ENCODE data around the gene KLHL9.

KLHL9 gene

DNA sequence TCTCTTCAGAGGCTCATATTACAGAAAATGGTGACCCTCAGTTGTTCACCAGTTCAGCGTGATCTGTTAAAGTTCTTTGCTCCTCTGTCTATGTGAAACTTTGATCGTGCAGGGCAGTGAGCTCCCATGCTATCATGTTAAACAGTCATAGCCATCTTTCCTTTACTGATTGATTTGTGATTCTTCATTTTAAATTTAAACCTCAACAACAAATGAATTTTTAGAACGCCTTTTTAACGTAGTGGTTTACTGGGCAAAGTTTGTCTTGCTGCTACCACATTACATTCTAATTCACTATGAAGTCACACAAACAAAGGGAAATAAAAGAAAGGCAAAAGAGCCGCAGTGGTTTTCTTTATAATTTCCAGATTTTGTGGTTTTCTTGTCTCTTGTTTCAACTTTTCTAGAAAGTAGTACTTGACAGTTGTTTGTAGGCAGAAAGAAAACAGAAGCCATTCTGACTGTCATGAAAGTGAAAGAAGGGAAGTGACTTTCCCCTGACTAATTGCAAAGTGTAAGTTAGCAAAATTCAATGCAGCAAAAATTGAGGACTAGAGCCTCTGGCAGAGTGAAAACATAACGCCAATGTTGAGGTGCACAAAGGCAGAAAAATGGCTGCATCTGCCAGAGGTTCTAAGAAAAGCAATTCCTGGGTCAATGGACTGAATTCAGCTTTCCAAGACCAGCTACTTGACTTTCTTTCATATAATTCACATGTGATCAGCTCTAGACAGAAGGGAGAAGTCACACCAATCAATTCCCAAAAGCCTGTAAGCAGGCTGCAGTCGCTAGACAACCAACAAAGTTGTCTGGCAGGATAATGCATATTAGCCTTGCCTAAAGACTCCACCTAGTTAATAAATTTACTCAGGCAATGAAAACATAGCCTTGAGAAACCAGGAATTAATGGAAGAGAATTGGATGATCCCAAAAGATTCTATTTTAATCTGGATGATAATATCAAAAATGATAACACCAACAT lies 22.6 kb upstream of the KLHL9 start:
- Histone ChIP-seq H2BK5ac (ENCODE audit: low read length) (no peak overlapping the region), H2AK5ac (ENCODE audit: low read depth, low read length) (no peak overlapping the region), H3K4me3 (ENCODE audit: low read length in 2 of 2) (no peak overlapping the region), H3K23ac (ENCODE audit: low read depth, low read length, poor library complexity) (no peak overlapping the region), H3K9me3 (replicated peaks in 1 of 2; ENCODE audit: control insufficient read depth in 2 of 2, insufficient read depth in 1 of 2, low read depth in 1 of 2, low read length in 2 of 2) (no peaks in the 10 kb centered on the region), H3K4me1 (ENCODE audit: control insufficient read depth in 2 of 2, insufficient read depth in 1 of 2, low read depth in 1 of 2, low read length in 2 of 2) (peaks cover 0 to 2% of the 10 kb centered on the region in 2 donors), H3K27ac (replicated peaks; ENCODE audit: low read length) (no peak overlapping the region), H3K4me2 (ENCODE audit: insufficient read depth, low read length, poor library complexity, severe bottlenecking) (no peak overlapping the region), H3K79me1 (ENCODE audit: low read depth, low read length) (no peaks in the 10 kb centered on the region), H3K36me3 (replicated peaks in 1 of 2; ENCODE audit: control insufficient read depth in 2 of 2, insufficient read depth in 2 of 2, low read length in 2 of 2) (no peaks in the 10 kb centered on the region), H3K18ac (ENCODE audit: low read length) (no peak overlapping the region), H3K9ac (ENCODE audit: low read depth, low read length, poor library complexity) (no peak overlapping the region), H4K91ac (ENCODE audit: low read depth, low read length, poor library complexity) (no peak overlapping the region), H2AFZ (ENCODE audit: low read length) (peak overlapping the region; percentile 72), H4K8ac (ENCODE audit: low read depth, low read length) (no peak overlapping the region), H2BK12ac (ENCODE audit: low read length) (no peak overlapping the region), H3K14ac (ENCODE audit: low read length) (no peak overlapping the region), H2BK15ac (ENCODE audit: low read length) (no peak overlapping the region), H3K4ac (ENCODE audit: low read length) (no peak overlapping the region), H3K27me3 (ENCODE audit: control insufficient read depth in 3 of 3, insufficient read depth in 3 of 3, low read depth in 1 of 3, low read length in 3 of 3) (no peaks in the 10 kb centered on the region), H2BK120ac (ENCODE audit: low read depth, low read length) (no peak overlapping the region)
- no CpG with 5 or more reads among the region's 7 CpGs for WGBS, 2 donors (ENCODE audit: extremely low coverage in 2 of 2, insufficient read length in 2 of 2, insufficient replicate concordance in 1 of 2)
- no peak for DNase-seq (ENCODE audit: low spot score)

DNA sequence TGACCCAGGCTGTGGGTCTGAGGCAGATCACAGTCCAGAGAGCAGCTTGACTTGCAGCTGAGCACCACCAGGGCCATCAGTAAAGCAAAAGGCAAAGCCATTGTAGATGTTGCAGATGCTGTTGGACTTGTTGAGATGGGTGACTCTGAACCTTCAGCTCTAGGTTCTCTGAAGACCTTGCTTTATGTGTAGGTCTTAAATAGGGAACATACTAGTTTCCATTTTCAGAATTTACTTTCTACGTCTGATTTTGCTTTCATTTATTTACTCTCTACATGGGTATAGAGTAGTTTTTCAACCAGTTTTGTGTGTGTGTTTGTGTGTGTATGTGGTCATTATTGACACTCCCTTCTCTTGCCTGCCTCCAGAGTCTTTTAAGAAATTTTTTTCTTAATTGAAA lies 15.6 kb upstream of the KLHL9 start, which contains the start of gene IFNA6:
TSS of gene IFNA6 (minus strand) at position 101 of the 400 bp plus-strand sequence. CDS start at position 101, 0 bp downstream.
- Histone ChIP-seq H2AFZ (ENCODE audit: low read length) (no peak within 1 kb of the TSS), H3K4me2 (ENCODE audit: insufficient read depth, low read length, poor library complexity, severe bottlenecking) (no peak within 1 kb of the TSS), H3K23ac (ENCODE audit: low read depth, low read length, poor library complexity) (no peak within 1 kb of the TSS), H2AK5ac (ENCODE audit: low read depth, low read length) (no peak within 1 kb of the TSS), H3K4me3 (ENCODE audit: low read length in 2 of 2) (no peak within 1 kb of the TSS), H3K18ac (ENCODE audit: low read length) (no peak within 1 kb of the TSS), H3K27me3 (ENCODE audit: control insufficient read depth in 3 of 3, insufficient read depth in 3 of 3, low read depth in 1 of 3, low read length in 3 of 3) (peaks cover 0 to 2% (median 0%) of the 10 kb centered on the region in 3 experiments), H3K27ac (replicated peaks; ENCODE audit: low read length) (no peak within 1 kb of the TSS), H4K91ac (ENCODE audit: low read depth, low read length, poor library complexity) (no peak within 1 kb of the TSS), H2BK12ac (ENCODE audit: low read length) (no peak within 1 kb of the TSS), H2BK120ac (ENCODE audit: low read depth, low read length) (no peak within 1 kb of the TSS), H2BK5ac (ENCODE audit: low read length) (no peak within 1 kb of the TSS), H3K9ac (ENCODE audit: low read depth, low read length, poor library complexity) (no peak within 1 kb of the TSS), H4K8ac (ENCODE audit: low read depth, low read length) (no peak within 1 kb of the TSS), H2BK15ac (ENCODE audit: low read length) (no peak within 1 kb of the TSS), H3K4ac (ENCODE audit: low read length) (no peak within 1 kb of the TSS), H3K9me3 (replicated peaks in 1 of 2; ENCODE audit: control insufficient read depth in 2 of 2, insufficient read depth in 1 of 2, low read depth in 1 of 2, low read length in 2 of 2) (no peaks in the 10 kb centered on the region), H3K36me3 (replicated peaks in 1 of 2; ENCODE audit: control insufficient read depth in 2 of 2, insufficient read depth in 2 of 2, low read length in 2 of 2) (no peaks in the 10 kb centered on the region), H3K14ac (ENCODE audit: low read length) (no peak within 1 kb of the TSS), H3K4me1 (ENCODE audit: control insufficient read depth in 2 of 2, insufficient read depth in 1 of 2, low read depth in 1 of 2, low read length in 2 of 2) (no peaks in the 10 kb centered on the region), H3K79me1 (ENCODE audit: low read depth, low read length) (no peaks in the 10 kb centered on the region)
- DNase-seq (ENCODE audit: low spot score) = no peak
- WGBS, 2 donors (ENCODE audit: extremely low coverage in 2 of 2, insufficient read length in 2 of 2, insufficient replicate concordance in 1 of 2) = no CpG with 5 or more reads among the region's 1 CpG

DNA sequence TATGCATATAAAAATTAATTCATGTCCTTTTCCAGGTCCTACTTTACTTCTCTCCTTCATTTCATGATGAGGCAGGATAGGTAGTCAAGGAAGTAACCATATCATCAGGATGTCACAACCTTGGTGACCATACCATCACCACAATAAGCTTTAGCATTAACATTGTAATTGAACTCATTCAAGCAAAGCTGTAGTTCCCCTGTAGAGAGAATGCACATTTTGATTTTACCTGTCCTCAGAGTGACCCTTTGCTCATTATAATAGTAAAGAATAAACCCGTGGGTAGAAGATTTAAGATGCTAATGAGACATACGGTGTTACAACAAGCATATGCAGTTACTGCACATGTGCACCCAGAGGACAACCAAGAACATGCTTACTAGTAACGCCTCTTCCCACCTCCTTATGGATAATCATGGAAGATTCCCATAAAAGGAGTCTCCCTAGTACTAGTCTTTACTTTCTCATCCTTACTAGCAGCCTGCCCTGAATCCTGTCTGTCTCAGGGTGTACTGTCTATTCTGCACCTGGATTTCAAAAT lies 13.3 kb upstream of the KLHL9 start:
- no peak overlapping the region for H4K8ac ChIP-seq (ENCODE audit: low read depth, low read length)
- H3K4me1 ChIP-seq (ENCODE audit: control insufficient read depth in 2 of 2, insufficient read depth in 1 of 2, low read depth in 1 of 2, low read length in 2 of 2) = no peaks in the 10 kb centered on the region
- no peaks in the 10 kb centered on the region for H3K79me1 ChIP-seq (ENCODE audit: low read depth, low read length)
- H3K23ac ChIP-seq (ENCODE audit: low read depth, low read length, poor library complexity) = no peak overlapping the region
- H3K4me3 ChIP-seq (ENCODE audit: low read length in 2 of 2) = no peak overlapping the region
- H2AFZ ChIP-seq (ENCODE audit: low read length) = no peak overlapping the region
- no peak overlapping the region for H3K18ac ChIP-seq (ENCODE audit: low read length)
- no peak for DNase-seq (ENCODE audit: low spot score)
- H3K4ac ChIP-seq (ENCODE audit: low read length) = no peak overlapping the region
- peaks cover 0 to 2% (median 0%) of the 10 kb centered on the region in 3 experiments for H3K27me3 ChIP-seq (ENCODE audit: control insufficient read depth in 3 of 3, insufficient read depth in 3 of 3, low read depth in 1 of 3, low read length in 3 of 3)
- H3K9ac ChIP-seq (ENCODE audit: low read depth, low read length, poor library complexity) = no peak overlapping the region
- H2BK120ac ChIP-seq (ENCODE audit: low read depth, low read length) = no peak overlapping the region
- no peak overlapping the region for H2BK15ac ChIP-seq (ENCODE audit: low read length)
- no CpG with 5 or more reads among the region's 3 CpGs for WGBS, 2 donors (ENCODE audit: extremely low coverage in 2 of 2, insufficient read length in 2 of 2, insufficient replicate concordance in 1 of 2)
- H3K14ac ChIP-seq (ENCODE audit: low read length) = no peak overlapping the region
- H3K4me2 ChIP-seq (ENCODE audit: insufficient read depth, low read length, poor library complexity, severe bottlenecking) = no peak overlapping the region
- no peak overlapping the region for H2BK12ac ChIP-seq (ENCODE audit: low read length)
- no peak overlapping the region for H3K27ac ChIP-seq (replicated peaks; ENCODE audit: low read length)
- no peak overlapping the region for H2BK5ac ChIP-seq (ENCODE audit: low read length)
- H3K36me3 ChIP-seq (replicated peaks in 1 of 2; ENCODE audit: control insufficient read depth in 2 of 2, insufficient read depth in 2 of 2, low read length in 2 of 2) = no peaks in the 10 kb centered on the region
- H4K91ac ChIP-seq (ENCODE audit: low read depth, low read length, poor library complexity) = no peak overlapping the region
- no peak overlapping the region for H2AK5ac ChIP-seq (ENCODE audit: low read depth, low read length)
- no peaks in the 10 kb centered on the region for H3K9me3 ChIP-seq (replicated peaks in 1 of 2; ENCODE audit: control insufficient read depth in 2 of 2, insufficient read depth in 1 of 2, low read depth in 1 of 2, low read length in 2 of 2)

DNA sequence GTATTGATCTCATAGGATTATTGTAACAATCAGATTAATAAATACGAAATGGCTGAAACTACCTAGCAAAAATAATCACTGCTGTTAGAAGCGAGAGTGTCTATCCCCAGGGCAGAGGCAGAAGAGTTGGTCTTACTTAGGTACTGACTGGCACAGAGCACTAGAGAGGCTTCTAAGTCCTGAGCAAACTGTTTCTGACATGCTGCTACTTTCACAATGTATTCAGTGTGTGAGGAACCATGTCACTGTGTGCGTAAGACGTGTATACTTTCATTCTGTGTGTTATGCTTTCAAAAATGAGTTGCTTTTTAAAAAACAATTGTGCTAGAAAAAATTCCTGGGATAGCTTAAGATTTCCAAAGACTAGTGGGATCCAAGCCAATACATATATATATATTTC lies 5.5 kb upstream of the KLHL9 start:
- Histone ChIP-seq H3K36me3 (replicated peaks in 1 of 2; ENCODE audit: control insufficient read depth in 2 of 2, insufficient read depth in 2 of 2, low read length in 2 of 2) (no peaks in the 10 kb centered on the region), H3K27me3 (ENCODE audit: control insufficient read depth in 3 of 3, insufficient read depth in 3 of 3, low read depth in 1 of 3, low read length in 3 of 3) (peaks cover 0 to 7% (median 0%) of the 10 kb centered on the region in 3 experiments), H3K79me1 (ENCODE audit: low read depth, low read length) (no peaks in the 10 kb centered on the region), H3K4me3 (ENCODE audit: low read length in 2 of 2) (no peak overlapping the region), H3K23ac (ENCODE audit: low read depth, low read length, poor library complexity) (no peak overlapping the region), H3K4me1 (ENCODE audit: control insufficient read depth in 2 of 2, insufficient read depth in 1 of 2, low read depth in 1 of 2, low read length in 2 of 2) (peaks cover 0 to 3% of the 10 kb centered on the region in 2 donors), H2BK15ac (ENCODE audit: low read length) (no peak overlapping the region), H3K27ac (replicated peaks; ENCODE audit: low read length) (no peak overlapping the region), H2BK5ac (ENCODE audit: low read length) (no peak overlapping the region), H3K4ac (ENCODE audit: low read length) (no peak overlapping the region), H3K14ac (ENCODE audit: low read length) (no peak overlapping the region), H2BK120ac (ENCODE audit: low read depth, low read length) (no peak overlapping the region), H3K4me2 (ENCODE audit: insufficient read depth, low read length, poor library complexity, severe bottlenecking) (no peak overlapping the region), H2AK5ac (ENCODE audit: low read depth, low read length) (no peak overlapping the region), H4K91ac (ENCODE audit: low read depth, low read length, poor library complexity) (no peak overlapping the region), H3K9ac (ENCODE audit: low read depth, low read length, poor library complexity) (no peak overlapping the region), H2BK12ac (ENCODE audit: low read length) (no peak overlapping the region), H3K18ac (ENCODE audit: low read length) (no peak overlapping the region), H4K8ac (ENCODE audit: low read depth, low read length) (no peak overlapping the region), H3K9me3 (replicated peaks in 1 of 2; ENCODE audit: control insufficient read depth in 2 of 2, insufficient read depth in 1 of 2, low read depth in 1 of 2, low read length in 2 of 2) (no peaks in the 10 kb centered on the region), H2AFZ (ENCODE audit: low read length) (no peak overlapping the region)
- WGBS, 2 donors (ENCODE audit: extremely low coverage in 2 of 2, insufficient read length in 2 of 2, insufficient replicate concordance in 1 of 2) = no CpG with 5 or more reads among the region's 4 CpGs
- no peak for DNase-seq (ENCODE audit: low spot score)

All from neuronal stem cell (in vitro differentiated cells).